GM12878 (cell line): Measurements from ENCODE around the gene ST3GAL5. TPM values are rescaled to one million over a fixed set of nuclear protein-coding genes. Genes with fewer than 3 reads are reported as not detected.

ENCODE experiments used
- ATAC-seq: fragments of 200-7000 bp; cut with Tn5 transposase; 3 replicates; pipeline ENCODE4 v1.9.1; 2020; ENCODE audit warnings: mild to moderate bottlenecking, moderate library complexity
- BruUV-seq: library from RNA; stranded (reverse); fragments of 400-500 nt; replicated peaks from 2 replicates; lab custom pipeline; 2021; lab: Mats Ljungman, UMichigan
- CTCF ChIA-PET: fragments of 300-600 bp; sonication (Branson Sonifier 250); formaldehyde crosslinking; extraction: SDS; loops from one replicate; lab custom pipeline; 2021; ENCODE audit warnings: inconsistent platforms; lab: Yijun Ruan, JAX
- POLR2A ChIA-PET: fragments of 350-600 bp; formaldehyde crosslinking; extraction: SDS; loops from one replicate; lab custom pipeline; 2021; ENCODE audit warnings: inconsistent platforms; lab: Charles Lee
- RAD21 ChIA-PET: fragments of 300-600 bp; sonication (Branson Sonifier 250); formaldehyde crosslinking; loops from one replicate; lab custom pipeline; 2023; ENCODE audit warnings: antibody characterized with exemption; ENCODE audit not compliant: unreplicated experiment; lab: Charles Lee
- SMC1A ChIA-PET: fragments of 300-600 bp; sonication (Branson Sonifier 250); formaldehyde crosslinking; loops from one replicate; lab custom pipeline; 2023; ENCODE audit not compliant: unreplicated experiment, uncharacterized antibody; lab: Charles Lee
- DNase-seq: peaks from one replicate; pipeline ENCODE4 v3.0.0-alpha.2; 2011; ENCODE audit warnings: low read depth, low spot score
- FAIRE-seq: peaks from 3 replicates; lab custom pipeline; 2011; peaks lifted over from hg19 to GRCh38; lab: Jason Lieb, UNC
- H2AFZ ChIP-seq: 2 replicates; pipeline ENCODE4 v1.6.0; 2011; ENCODE audit warnings: low read depth, low read length, control low read depth; ENCODE audit not compliant: control insufficient read depth
- H3K27ac ChIP-seq: 2 replicates; pipeline ENCODE4 v1.5.1; 2011; ENCODE audit warnings: control low read depth; ENCODE audit not compliant: control insufficient read depth, insufficient read depth
- H3K27me3 ChIP-seq, 2 experiments: replicated peaks in 1 of 2; 2 replicates each; pipeline versions ENCODE4 v1.6.0 to v1.6.1; 2011; ENCODE audit warnings: low read length in 1 of 2; ENCODE audit not compliant: control insufficient read depth in 2 of 2, insufficient read depth in 2 of 2
- H3K36me3 ChIP-seq, 2 experiments: 2 replicates each; pipeline ENCODE4 v1.5.1; 2011; ENCODE audit warnings: low read length in 1 of 2; ENCODE audit not compliant: control insufficient read depth in 2 of 2, insufficient read depth in 2 of 2
- H3K4me1 ChIP-seq: 2 replicates; pipeline ENCODE4 v1.6.1; 2011; ENCODE audit warnings: mild to moderate bottlenecking, low read length, moderate library complexity, mixed read lengths; ENCODE audit not compliant: control insufficient read depth, insufficient read depth
- H3K4me2 ChIP-seq: 2 replicates; pipeline ENCODE4 v1.6.0; 2011; ENCODE audit warnings: control low read depth; ENCODE audit not compliant: control insufficient read depth, insufficient read depth
- H3K4me3 ChIP-seq: fragments of 200-600 bp; sonication (generic); 2 replicates; pipeline ENCODE4 v1.5.1; 2016
- H3K79me2 ChIP-seq: 2 replicates; pipeline ENCODE4 v1.6.0; 2011; ENCODE audit warnings: low read length; ENCODE audit not compliant: control insufficient read depth, insufficient read depth
- H3K9ac ChIP-seq: 2 replicates; pipeline ENCODE4 v1.8.0; 2011; ENCODE audit warnings: low read length, control low read depth, mixed read lengths; ENCODE audit not compliant: control insufficient read depth, insufficient read depth
- H3K9me3 ChIP-seq: replicated peaks from 3 replicates; pipeline ENCODE4 v1.5.1; 2011; ENCODE audit warnings: mild to moderate bottlenecking, low read length; ENCODE audit not compliant: control insufficient read depth, insufficient read depth
- H4K20me1 ChIP-seq: 2 replicates; pipeline ENCODE4 v1.6.0; 2011; ENCODE audit not compliant: control insufficient read depth, insufficient read depth
- ASH2L ChIP-seq: fragments of 300-600, 200-600 bp; sonication (generic); IDR thresholded peaks from 2 replicates; pipeline ENCODE4 v1.6.1; 2017; ENCODE audit warnings: low read depth, mild to moderate bottlenecking, borderline replicate concordance
- BMI1 ChIP-seq: fragments of 450-650 bp; IDR thresholded peaks from 2 replicates; pipeline ENCODE4 v1.6.1; 2016; ENCODE audit warnings: mild to moderate bottlenecking, moderate library complexity, borderline replicate concordance
- CUX1 ChIP-seq: IDR thresholded peaks from 2 replicates; pipeline ENCODE4 v1.6.1; 2012; ENCODE audit warnings: improper control_type of control experiment, low read depth, low read length; ENCODE audit not compliant: insufficient replicate concordance
- E2F8 ChIP-seq: fragments of 450-650 bp; IDR thresholded peaks from 2 replicates; pipeline ENCODE4 v1.6.1; 2018; ENCODE audit warnings: mild to moderate bottlenecking, low read depth, moderate library complexity; ENCODE audit not compliant: partially characterized antibody
- IRF5 ChIP-seq: fragments of 450-650 bp; IDR thresholded peaks from 2 replicates; pipeline ENCODE4 v1.6.1; 2017; ENCODE audit warnings: borderline replicate concordance
- MXI1 ChIP-seq: fragments of 150-350 bp; IDR thresholded peaks from 2 replicates; pipeline ENCODE4 v1.6.1; 2011; ENCODE audit warnings: low read depth, mild to moderate bottlenecking, inconsistent platforms, low read length, improper control_type of control experiment
- NR2C2 ChIP-seq: IDR thresholded peaks from 2 replicates; pipeline ENCODE4 v1.6.1; 2011; ENCODE audit warnings: borderline replicate concordance, low read depth; ENCODE audit not compliant: control insufficient read depth, insufficient read length
- PBX3 ChIP-seq: IDR thresholded peaks from 2 replicates; pipeline ENCODE4 v1.6.1; 2011; ENCODE audit warnings: mild to moderate bottlenecking, low read depth, low read length, moderate library complexity; ENCODE audit not compliant: insufficient replicate concordance
- RELA ChIP-seq: fragments of 450-650 bp; IDR thresholded peaks from 2 replicates; pipeline ENCODE4 v1.8.0; 2014; ENCODE audit warnings: borderline replicate concordance; ENCODE audit not compliant: partially characterized antibody
- SRF ChIP-seq, 2 experiments: IDR thresholded peaks; 2 replicates each; pipeline ENCODE4 v1.6.1; 2011; ENCODE audit warnings: low read depth in 2 of 2, low read length in 2 of 2, mild to moderate bottlenecking in 1 of 2, moderate library complexity in 1 of 2
- WGBS: methylation state at CpG from one replicate; pipeline ENCODE4 v1.1.6; 2016; ENCODE audit warnings: low lambda C conversion rate; ENCODE audit not compliant: insufficient replicate concordance, insufficient coverage; ENCODE audit errors: missing lambda C conversion rate; 5-methylcytosine and 5-hydroxymethylcytosine counted together
- in situ Hi-C: fragments of 300-500 bp; cut with MboI; formaldehyde crosslinking; loops from 9 replicates; pipeline ENCODE4 v1.14.3; 2018; ENCODE audit warnings: mixed read lengths
- intact Hi-C: fragments of 100-400 bp; cut with micrococcal nuclease; formaldehyde crosslinking; loops from one replicate; pipeline ENCODE4 v1.14.2; 2022; ENCODE audit not compliant: unreplicated experiment
- polyA plus RNA-seq, 11 experiments: library from polyadenylated mRNA; depleted of rRNA in 4 of 11; unstranded in 6 of 11; stranded (reverse) in 5 of 11; fragments of >200 nt; fragmentation: Nextera tagmentation in 4 of 11; fragmentation: Illumina TruSeq in 1 of 11; extraction: Ambion mirVana in 4 of 11; extraction: Trizol in 1 of 11; gene quantifications; 1 replicate in 1 of 11; 2 replicates in 10 of 11; pipeline versions ENCODE4 v1.2.1 to v1.2.3, GENCODE V29; 2011 to 2016; ENCODE audit warnings: inconsistent platforms in 2 of 11, missing spikeins in 2 of 11, low read depth in 1 of 11
- total RNA-seq, 4 experiments: library from RNA; depleted of rRNA in 3 of 4; stranded (reverse); fragments of >200 nt in 3 of 4; fragmentation: Illumina TruSeq in 1 of 4; extraction: Trizol in 1 of 4; gene quantifications; 2 replicates each; pipeline versions ENCODE4 v1.2.1 to v1.2.3, GENCODE V29; 2013 to 2021

The ST3GAL5 gene
- total and polyA plus RNA-seq, 10 of the 15 experiments (the other 5 are each of a cell fraction or from before 2014, with no cell fraction given) = 5.2 to 60.9 (median 10.2) TPM

GRCh38 chr2:85937069-85937439 lies 48.3 kb upstream of the ST3GAL5 start:
- 63% methylated on average over 5 of the region's 5 CpGs for WGBS
- no peaks in the 10 kb centered on the region for H4K20me1 ChIP-seq
- no peaks in the 10 kb centered on the region for H3K36me3 ChIP-seq
- no peaks in the 10 kb centered on the region for H3K27me3 ChIP-seq
- SMC1A ChIA-PET = no interaction called here
- FAIRE-seq (no peak), DNase-seq (no peak), ATAC-seq (no peak)
- no peak overlapping the region for H3K27ac ChIP-seq
- H3K9ac ChIP-seq = no peak overlapping the region
- no peaks in the 10 kb centered on the region for H3K4me1 ChIP-seq
- H3K79me2 ChIP-seq = no peaks in the 10 kb centered on the region
- H2AFZ ChIP-seq = no peak overlapping the region
- TF ChIP-seq NR2C2 (no peak), ASH2L (no peak), BMI1 (no peak), PBX3 (no peak), CUX1 (no peak), IRF5 (no peak), E2F8 (no peak), MXI1 (no peak), SRF (IDR thresholded peaks at IDR 0.05; ENCODE audit: low read depth in 2 of 2, low read length in 2 of 2) (no peak), RELA (no peak)
- intact Hi-C loops = no loop called here
- CTCF ChIA-PET = interaction anchor here (1.5 kb wide), 1 partner anchor 48 kb away, joined by 3 read pairs; no protein-coding TSS in a partner anchor
- H3K9me3 ChIP-seq = peaks cover 3% of the 10 kb centered on the region; the same call in 2 of the 3 replicates
- in situ Hi-C loops = no loop called here
- H3K4me2 ChIP-seq = no peak overlapping the region
- no peak overlapping the region for H3K4me3 ChIP-seq
- no TSS peak for BruUV-seq
- RAD21 ChIA-PET = no interaction called here
- POLR2A ChIA-PET = no interaction called here
